HG02588 (cell line): ENCODE results near the gene CTNNAL1.
A peak's percentile ranks its signal among the peaks of the same experiment; 100 is the strongest.
"Not testable (repeated sequence)": the region's sequence is repeated elsewhere in the genome, so short reads cannot be mapped to it uniquely, and the experiment has no call there.

Experiments
- ATAC-seq: cut with Tn5 transposase; IDR thresholded peaks from one replicate; pipeline ENCODE4 v1.9.1; 2021; ENCODE audit warnings: mild to moderate bottlenecking, moderate library complexity; ENCODE audit not compliant: unreplicated experiment

The CTNNAL1 gene

GRCh38 chr9:108933718-108934322 lies 79.5 kb downstream of the CTNNAL1 start, which contains the start of gene ELP1:
TSS of gene ELP1 (minus strand) at chr9:108934124. CDS start at chr9:108931146, 2,978 bp downstream.
- ATAC-seq, result peak; percentile 87

- ATAC-seq, result peak; percentile 0
These were observed 80.0 kb downstream of the CTNNAL1 start for GRCh38 chr9:108933231-108933717.

- no peak for ATAC-seq
These were observed 84.9 kb downstream of the CTNNAL1 start for GRCh38 chr9:108928386-108928785.

DNA sequence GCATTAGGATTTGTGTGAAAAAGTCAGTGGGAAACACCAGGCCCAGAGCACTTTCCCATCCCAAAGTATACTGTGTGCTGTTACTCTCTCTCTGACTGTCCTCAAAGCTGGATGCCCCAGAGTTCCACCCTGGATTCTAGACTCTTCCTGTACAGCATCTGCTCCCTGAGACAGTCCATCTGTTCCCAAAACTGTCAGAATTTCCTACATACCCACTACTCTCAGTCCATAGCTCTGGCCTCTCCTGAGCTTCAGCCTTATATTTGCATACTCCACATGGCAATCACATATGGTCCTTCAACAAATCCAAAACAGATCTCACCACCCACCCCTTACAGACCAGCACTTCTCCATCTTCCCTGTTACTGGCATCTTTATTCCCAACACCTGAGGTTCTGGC lies 88.8 kb downstream of the CTNNAL1 start:
- no peak for ATAC-seq

DNA sequence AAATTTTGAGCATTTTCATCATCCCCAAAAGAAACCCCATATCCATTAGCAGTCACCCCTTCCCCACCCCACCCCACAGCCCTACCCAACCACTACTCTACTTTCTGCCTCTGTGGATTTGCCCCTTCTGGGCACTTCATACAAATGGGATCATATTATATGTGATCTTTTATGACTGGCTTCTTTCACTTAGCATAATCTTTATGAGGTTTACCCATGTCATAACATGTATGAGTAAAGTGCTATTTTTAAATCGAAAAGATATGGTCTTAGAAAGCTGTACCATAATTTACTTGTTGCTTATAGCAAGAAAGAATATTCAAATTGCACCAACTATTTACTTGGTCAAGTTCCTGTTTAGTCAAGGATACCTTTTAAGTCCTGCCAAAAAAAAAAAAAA lies 92.1 kb downstream of the CTNNAL1 start:
- no peak for ATAC-seq

DNA sequence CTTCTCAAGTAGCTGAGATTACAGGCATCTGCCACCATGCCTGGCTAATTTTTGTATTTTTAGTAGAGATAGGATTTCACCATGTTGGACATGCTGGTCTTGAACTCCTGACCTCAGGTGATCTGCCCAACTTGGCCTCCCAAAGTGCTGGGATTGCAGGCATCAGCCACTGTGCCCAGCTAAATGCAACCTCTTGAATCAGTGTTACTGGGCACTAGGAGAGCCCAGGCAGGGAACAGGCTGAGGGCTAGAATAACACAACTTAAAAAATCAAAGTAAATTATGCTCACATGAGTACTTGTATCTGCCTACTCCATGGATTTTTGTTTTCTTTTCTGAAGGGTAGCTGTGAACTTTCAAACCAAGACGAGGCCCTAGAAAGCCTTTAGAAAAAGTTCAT lies 92.9 kb downstream of the CTNNAL1 start:
- not testable (repeated sequence) for ATAC-seq

DNA sequence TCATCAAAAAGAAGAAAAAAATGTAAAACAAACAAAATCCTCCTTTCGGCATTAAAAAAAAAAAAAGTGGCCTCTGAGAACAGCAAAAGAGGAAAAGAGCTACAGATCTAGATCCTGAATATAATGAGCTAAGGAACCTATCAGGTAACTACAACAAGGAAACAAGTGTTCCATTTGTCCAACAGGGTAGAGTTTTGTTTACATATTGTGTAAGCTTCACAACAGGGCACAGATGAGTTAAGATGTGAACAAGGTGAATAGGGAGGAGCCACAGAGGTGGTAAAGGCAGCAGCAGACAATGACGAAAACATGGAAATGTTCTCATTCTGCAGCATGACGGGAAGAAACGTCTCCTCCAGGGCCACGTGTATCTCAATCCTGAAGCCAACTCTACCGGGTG lies 93.8 kb downstream of the CTNNAL1 start:
- ATAC-seq, result no peak

GRCh38 chr9:108913391-108913790 lies 99.9 kb downstream of the CTNNAL1 start:
- ATAC-seq, result no peak

DNA sequence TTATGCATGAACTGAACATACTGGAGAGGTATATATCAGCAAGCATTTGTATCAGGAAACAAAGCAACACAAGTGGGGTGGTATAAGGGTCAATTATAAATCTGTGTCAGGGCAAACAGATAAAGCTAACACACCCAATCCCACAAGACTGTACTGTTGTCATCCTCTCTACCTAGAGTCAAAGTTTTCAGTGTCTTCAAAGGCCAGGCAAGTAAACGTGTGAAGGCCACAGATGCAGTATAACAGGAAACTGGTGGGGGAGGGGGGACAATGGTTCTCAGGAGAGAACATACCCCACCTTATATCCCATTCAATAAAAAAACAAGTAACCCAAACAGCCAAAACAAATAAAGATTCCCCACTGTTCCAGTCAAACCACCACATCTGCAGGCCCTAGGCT lies 101.5 kb downstream of the CTNNAL1 start:
- ATAC-seq, result no peak

DNA sequence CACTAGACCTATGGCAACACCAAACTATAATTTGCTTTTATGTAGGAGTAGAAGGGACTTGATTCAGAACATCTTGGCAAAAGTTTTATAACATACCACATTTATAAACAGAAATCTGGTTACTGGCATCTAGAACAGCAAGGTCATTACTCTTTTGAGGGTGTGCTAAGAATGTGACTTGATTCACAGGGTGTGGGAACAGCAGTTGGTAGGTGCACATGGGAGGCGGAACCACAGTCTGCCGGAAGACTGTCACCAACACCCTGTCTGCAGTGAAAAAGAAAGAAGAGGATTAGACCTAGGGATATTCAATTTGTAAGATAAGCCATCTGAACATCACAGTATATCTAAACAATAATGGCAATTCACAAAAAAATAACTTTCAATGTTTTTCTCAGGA lies 102.4 kb downstream of the CTNNAL1 start:
- no peak for ATAC-seq

- no peak for ATAC-seq
These were observed 102.9 kb downstream of the CTNNAL1 start for GRCh38 chr9:108910402-108910801.

- ATAC-seq, result no peak
These were observed 107.8 kb downstream of the CTNNAL1 start for GRCh38 chr9:108905494-108905893.

GRCh38 chr9:108904161-108904560 lies 109.1 kb downstream of the CTNNAL1 start:
- no peak for ATAC-seq

DNA sequence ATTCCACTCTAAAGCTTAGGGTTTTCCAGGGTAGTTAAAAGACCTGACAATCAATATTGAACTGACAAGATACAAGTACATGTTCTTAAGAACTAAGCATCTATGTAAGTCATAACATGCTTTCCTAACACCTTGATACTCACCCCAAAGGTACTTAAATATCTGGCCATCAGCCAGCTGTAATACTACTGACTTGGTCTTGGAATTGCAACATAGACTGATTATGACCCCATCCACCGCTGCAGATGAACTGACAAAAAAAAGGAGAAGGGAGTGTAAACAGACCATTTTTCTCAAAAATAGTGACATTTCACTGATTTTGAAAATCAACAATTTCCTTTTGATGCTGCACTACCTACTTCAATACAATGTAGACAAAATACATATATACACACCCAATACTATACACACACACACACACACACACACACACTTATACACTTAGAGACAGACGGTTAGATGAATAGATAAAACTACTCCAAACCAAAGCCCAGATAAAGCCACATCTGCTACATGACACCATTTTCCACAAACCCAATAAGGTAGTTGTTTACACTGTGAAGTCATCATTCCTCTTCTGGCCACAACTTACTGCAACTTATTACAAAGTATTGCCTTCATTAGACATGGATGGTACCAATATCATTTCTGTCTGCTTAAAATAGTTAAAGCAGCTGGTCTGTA lies 109.7 kb downstream of the CTNNAL1 start:
- ATAC-seq, result no peak

- no peak for ATAC-seq
These were observed 113.1 kb downstream of the CTNNAL1 start for GRCh38 chr9:108900176-108900575.

DNA sequence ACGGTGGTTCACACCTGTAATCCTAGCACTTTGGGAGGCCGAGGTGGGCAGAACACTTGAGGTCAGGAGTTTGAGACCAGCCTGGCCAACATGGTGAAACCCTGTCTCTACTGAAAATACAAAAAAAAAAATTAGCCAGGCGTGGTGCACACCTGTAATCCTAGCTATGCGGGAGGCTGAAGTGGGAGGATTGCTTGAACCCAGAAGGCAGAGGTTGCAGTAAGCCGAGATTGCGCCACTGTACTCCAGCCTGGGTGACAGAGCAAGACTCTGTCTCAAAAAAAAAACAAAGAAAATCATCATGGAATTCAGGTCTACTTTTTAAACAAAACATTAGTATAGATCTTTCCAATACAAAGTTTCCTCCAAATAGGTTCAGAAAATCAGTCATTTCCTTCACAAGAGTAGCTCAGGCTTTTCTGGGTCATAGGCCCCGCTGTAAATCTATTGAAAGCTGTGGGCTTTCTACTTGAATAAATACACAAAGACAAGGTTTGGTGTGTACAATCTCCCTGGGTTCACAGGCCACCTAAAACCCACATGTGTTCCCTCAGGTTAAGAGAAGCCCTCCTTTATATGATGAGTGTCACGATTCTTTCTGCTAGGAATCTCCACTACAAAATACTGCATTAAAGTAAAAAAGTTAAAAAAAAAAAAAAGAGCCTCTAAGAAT lies 114.1 kb downstream of the CTNNAL1 start:
- not testable (repeated sequence) for ATAC-seq

GRCh38 chr9:108897324-108898096 lies 115.8 kb downstream of the CTNNAL1 start:
- no peak for ATAC-seq

- no peak for ATAC-seq
These were observed 118.9 kb downstream of the CTNNAL1 start for GRCh38 chr9:108894225-108894997.
